H1 (cell line): ENCODE measurements around the gene TNFRSF1A. TPM values are rescaled to one million over a fixed set of nuclear protein-coding genes. Genes with fewer than 3 reads are reported as not detected.

Experiments
- BACH1 ChIP-seq: IDR thresholded peaks from 2 replicates; pipeline ENCODE4 v1.6.1; 2012; ENCODE audit warnings: low read length, improper control_type of control experiment
- CHD7 ChIP-seq: fragments of 300-600 bp; sonication (generic); IDR thresholded peaks from 2 replicates; pipeline ENCODE4 v1.7.1; 2012; ENCODE audit warnings: low read length, moderate library complexity, mild to moderate bottlenecking, inconsistent platforms; ENCODE audit not compliant: insufficient replicate concordance
- CTBP2 ChIP-seq: IDR thresholded peaks from 2 replicates; pipeline ENCODE4 v1.7.0; 2011; ENCODE audit warnings: borderline replicate concordance, mild to moderate bottlenecking, moderate library complexity, mixed read lengths, low read length; ENCODE audit not compliant: insufficient read depth, insufficient read length
- FOSL1 ChIP-seq: IDR thresholded peaks from 2 replicates; pipeline ENCODE4 v1.6.1; 2011; ENCODE audit warnings: mild to moderate bottlenecking, low read depth, low read length, moderate library complexity; ENCODE audit not compliant: insufficient read depth
- JUND ChIP-seq: IDR thresholded peaks from 2 replicates; pipeline ENCODE4 v1.6.1; 2011; ENCODE audit warnings: mild to moderate bottlenecking, improper control_type of control experiment, low read length
- KDM1A ChIP-seq: fragments of 200-600, 300-600 bp; sonication (generic); IDR thresholded peaks from 2 replicates; pipeline ENCODE4 v1.7.1; 2016; ENCODE audit warnings: mild to moderate bottlenecking, low read length, borderline replicate concordance
- SAP30 ChIP-seq: fragments of 300-600 bp; sonication (generic); IDR thresholded peaks from 2 replicates; pipeline ENCODE4 v1.7.1; 2012; ENCODE audit warnings: low read length, moderate library complexity, mild to moderate bottlenecking, inconsistent platforms; ENCODE audit not compliant: insufficient read depth, insufficient replicate concordance
- polyA plus RNA-seq, 7 experiments: library from polyadenylated mRNA; depleted of rRNA in 3 of 7; stranded (reverse) in 5 of 7; unstranded in 2 of 7; fragments of >200 nt in 5 of 7; fragments of 200-250 nt in 2 of 7; gene quantifications; 1 replicate in 5 of 7; 2 replicates in 1 of 7; 4 replicates in 1 of 7; pipeline versions ENCODE4 v1.2.1 to v1.2.3, GENCODE V29; 2011 to 2013; ENCODE audit warnings: missing spikeins in 2 of 7, mixed read lengths in 2 of 7
- total RNA-seq: library from RNA; stranded (reverse); fragmentation: NEBNext Ultra II Directional; extraction: Animal tissue kit (Norgen Biotek cat#: 25700); gene quantifications from 2 replicates; pipeline ENCODE4 v1.2.1, GENCODE V29; 2021
- TF ChIP-seq, protein P1 (sequence below): IDR thresholded peaks from 2 replicates; pipeline ENCODE4 v1.6.1; 2011; ENCODE audit warnings: low read depth, mild to moderate bottlenecking, low read length; ENCODE audit not compliant: insufficient read depth

The TNFRSF1A gene
- total and polyA plus RNA-seq, 2 of the 8 experiments (the other 6 are each of a cell fraction or from before 2014, with no cell fraction given): 28.7 to 42.1 TPM

GRCh38 chr12:6336079-6336888 is 5.6 kb downstream of the TNFRSF1A start (continued):
- TF ChIP-seq CHD7 (no peak), FOSL1 (no peak), SAP30 (no peak), JUND (peak; percentile 54; the same call in 1 of the 2 replicates), BACH1 (peak; percentile 99), CTBP2 (peak; percentile 81), KDM1A (peak; percentile 6; the same call in 1 of the 2 replicates)
- TF ChIP-seq, protein P1, sequence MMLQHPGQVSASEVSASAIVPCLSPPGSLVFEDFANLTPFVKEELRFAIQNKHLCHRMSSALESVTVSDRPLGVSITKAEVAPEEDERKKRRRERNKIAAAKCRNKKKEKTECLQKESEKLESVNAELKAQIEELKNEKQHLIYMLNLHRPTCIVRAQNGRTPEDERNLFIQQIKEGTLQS: 0 out of 2 replicates have a peak, but pooled peaks have one; percentile 1
